Neutrophil (primary cell): ENCODE measurements around the gene TRAIP.
A peak's percentile ranks its signal among the peaks of the same experiment; 100 is the strongest.

Experiments
- H3K27ac ChIP-seq: fragments of 200-600 bp; sonication (generic); 2 replicates; pipeline ENCODE4 v1.5.1; 2016; ENCODE audit warnings: mild to moderate bottlenecking, moderate library complexity
- H3K27me3 ChIP-seq: fragments of 200-600 bp; sonication (generic); 2 replicates; pipeline ENCODE4 v1.6.0; 2016; ENCODE audit warnings: mild to moderate bottlenecking
- H3K36me3 ChIP-seq: fragments of 200-600 bp; sonication (generic); 2 replicates; pipeline ENCODE4 v1.5.1; 2017
- H3K4me1 ChIP-seq, 2 experiments: fragments of 200-600 bp in 1 of 2; sonication (generic) in 1 of 2; 1 replicate in 1 of 2; 2 replicates in 1 of 2; pipeline versions ENCODE4 v1.5.1 to v1.6.1; 2013 to 2016; ENCODE audit warnings: low read depth in 1 of 2, low read length in 1 of 2, mild to moderate bottlenecking in 1 of 2, moderate library complexity in 1 of 2; ENCODE audit not compliant: control insufficient read depth in 1 of 2, insufficient read depth in 1 of 2
- H3K4me3 ChIP-seq, 2 experiments: fragments of 200-600 bp in 1 of 2; sonication (generic) in 1 of 2; 1 replicate in 1 of 2; 2 replicates in 1 of 2; pipeline ENCODE4 v1.5.1; 2013 to 2016; ENCODE audit warnings: low read depth in 1 of 2, low read length in 1 of 2, mild to moderate bottlenecking in 1 of 2, moderate library complexity in 1 of 2
- H3K9me3 ChIP-seq: fragments of 200-600 bp; sonication (generic); 2 replicates; pipeline ENCODE4 v1.5.1; 2016
- CTCF ChIP-seq: fragments of 200-600 bp; sonication (generic); IDR thresholded peaks from 2 replicates; pipeline ENCODE4 v1.5.1; 2016; ENCODE audit warnings: antibody characterized with exemption

TRAIP gene

GRCh38 chr3:49813497-49814174 is 42.7 kb downstream of the TRAIP start, which contains the start of gene UBA7:
Gene UBA7, minus strand, starts transcription at chr3:49813953. Its CDS starts 166 bp downstream, at chr3:49813787.
- Histone ChIP-seq H3K27me3 (no peaks in the 10 kb centered on the region), H3K4me1 (peaks cover 23 to 24% of the 10 kb centered on the region in 2 experiments), H3K36me3 (peaks cover 39% of the 10 kb centered on the region), H3K27ac (peak within 1 kb of the TSS; percentile 88), H3K9me3 (no peaks in the 10 kb centered on the region), H3K4me3 (peak within 1 kb of the TSS; percentile 61 to 70)
- TF ChIP-seq CTCF, result no peak

DNA sequence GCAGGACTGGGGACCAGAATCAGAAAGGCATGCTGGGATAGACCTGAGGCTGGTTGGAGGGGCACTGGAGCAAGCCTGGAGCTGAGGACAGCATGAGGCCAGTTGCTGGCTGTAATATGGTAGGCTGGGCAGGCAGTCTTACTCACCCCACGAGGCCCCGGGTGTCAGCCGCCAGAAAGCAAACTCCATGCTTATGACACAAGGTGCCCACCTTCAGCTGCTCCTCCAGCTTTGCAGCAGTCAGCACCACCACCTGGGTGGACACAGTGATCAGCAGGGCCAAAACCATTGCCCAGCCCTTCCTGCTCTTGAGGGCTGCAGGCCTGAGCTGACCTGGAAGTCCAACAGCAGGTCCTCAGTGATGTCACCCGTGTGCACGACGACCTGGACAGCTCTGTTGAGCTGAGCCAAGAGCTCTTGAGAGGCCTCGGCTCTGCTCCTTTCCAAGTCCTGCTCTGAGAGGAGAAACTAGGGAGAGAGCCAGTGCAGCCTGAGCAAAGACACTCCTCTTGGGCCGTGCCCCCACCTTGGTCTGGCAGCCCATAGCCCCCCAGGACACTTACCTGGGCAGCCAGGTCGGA is 43.4 kb downstream of the TRAIP start:
- Histone ChIP-seq H3K27me3 (no peaks in the 10 kb centered on the region), H3K36me3 (peaks cover 42% of the 10 kb centered on the region), H3K4me3 (peak overlapping the region; percentile 61 to 70), H3K9me3 (no peaks in the 10 kb centered on the region), H3K27ac (peak overlapping the region; percentile 88), H3K4me1 (peaks cover 23 to 24% of the 10 kb centered on the region in 2 experiments)
- TF ChIP-seq CTCF, result no peak

DNA sequence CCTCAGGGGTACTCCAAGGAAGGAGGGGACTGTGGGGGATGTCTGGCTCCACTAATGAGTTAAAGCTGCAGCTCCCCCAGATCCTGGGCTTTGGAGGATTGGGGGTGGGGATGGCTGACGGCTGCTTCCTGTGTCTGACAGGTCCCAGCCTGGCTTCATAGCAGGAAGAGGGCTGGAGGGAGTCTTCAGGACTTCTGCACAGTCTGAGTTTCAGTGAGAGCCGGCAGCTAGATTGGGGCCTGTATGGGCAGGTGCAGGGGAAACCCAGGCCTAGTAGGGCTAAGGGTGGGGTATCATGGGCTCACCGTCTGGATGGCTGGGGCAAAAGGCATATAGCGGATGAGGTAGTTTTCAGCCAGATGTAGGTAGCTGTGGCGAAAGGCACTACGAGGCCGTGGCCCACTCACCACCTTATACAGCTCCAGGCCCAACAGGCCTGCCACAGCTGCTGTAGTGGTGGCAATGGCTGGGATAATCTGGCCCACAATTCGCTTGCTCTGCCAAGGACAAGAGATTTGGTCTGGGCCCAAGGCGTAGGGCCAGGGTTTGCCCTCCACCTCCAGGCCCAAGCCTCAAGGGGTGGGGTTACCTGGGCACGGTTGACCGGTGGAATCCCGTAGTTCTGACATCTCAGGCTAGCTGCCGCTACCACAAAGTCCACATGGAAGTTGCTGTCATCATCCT is 48.8 kb downstream of the TRAIP start:
- peaks cover 47 to 54% of the 10 kb centered on the region in 2 experiments for H3K4me1 ChIP-seq
- TF ChIP-seq CTCF, result no peak
- H3K27me3 ChIP-seq, result peaks cover 9% of the 10 kb centered on the region
- no peak overlapping the region for H3K27ac ChIP-seq
- H3K9me3 ChIP-seq, result no peaks in the 10 kb centered on the region
- peaks cover 61% of the 10 kb centered on the region for H3K36me3 ChIP-seq
- H3K4me3 ChIP-seq, result no peak overlapping the region

DNA sequence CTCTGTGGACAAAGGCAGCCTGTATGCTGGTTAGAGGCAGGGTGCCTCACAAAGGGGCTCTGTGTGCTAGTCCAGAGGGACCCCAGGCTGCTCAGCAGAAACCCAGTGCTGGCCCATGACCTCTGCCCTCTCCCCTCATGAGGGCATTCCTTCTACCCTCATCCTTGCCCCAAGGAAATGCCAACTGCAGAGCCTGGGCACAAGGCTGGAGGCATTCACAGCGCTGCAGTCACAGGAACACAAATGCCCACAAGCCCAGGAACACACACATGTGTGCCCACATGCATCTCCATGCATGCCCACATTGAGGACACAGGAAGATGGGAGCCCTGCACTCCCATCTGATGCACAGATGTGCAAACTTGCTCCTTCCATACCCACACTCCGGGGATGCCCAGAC is 49.5 kb downstream of the TRAIP start:
- peaks cover 15% of the 10 kb centered on the region for H3K27me3 ChIP-seq
- no peaks in the 10 kb centered on the region for H3K9me3 ChIP-seq
- peaks cover 54% of the 10 kb centered on the region for H3K36me3 ChIP-seq
- no peak for TF ChIP-seq CTCF
- H3K27ac ChIP-seq, result no peak overlapping the region
- no peak overlapping the region for H3K4me3 ChIP-seq
- peaks cover 46 to 55% of the 10 kb centered on the region in 2 experiments for H3K4me1 ChIP-seq

DNA sequence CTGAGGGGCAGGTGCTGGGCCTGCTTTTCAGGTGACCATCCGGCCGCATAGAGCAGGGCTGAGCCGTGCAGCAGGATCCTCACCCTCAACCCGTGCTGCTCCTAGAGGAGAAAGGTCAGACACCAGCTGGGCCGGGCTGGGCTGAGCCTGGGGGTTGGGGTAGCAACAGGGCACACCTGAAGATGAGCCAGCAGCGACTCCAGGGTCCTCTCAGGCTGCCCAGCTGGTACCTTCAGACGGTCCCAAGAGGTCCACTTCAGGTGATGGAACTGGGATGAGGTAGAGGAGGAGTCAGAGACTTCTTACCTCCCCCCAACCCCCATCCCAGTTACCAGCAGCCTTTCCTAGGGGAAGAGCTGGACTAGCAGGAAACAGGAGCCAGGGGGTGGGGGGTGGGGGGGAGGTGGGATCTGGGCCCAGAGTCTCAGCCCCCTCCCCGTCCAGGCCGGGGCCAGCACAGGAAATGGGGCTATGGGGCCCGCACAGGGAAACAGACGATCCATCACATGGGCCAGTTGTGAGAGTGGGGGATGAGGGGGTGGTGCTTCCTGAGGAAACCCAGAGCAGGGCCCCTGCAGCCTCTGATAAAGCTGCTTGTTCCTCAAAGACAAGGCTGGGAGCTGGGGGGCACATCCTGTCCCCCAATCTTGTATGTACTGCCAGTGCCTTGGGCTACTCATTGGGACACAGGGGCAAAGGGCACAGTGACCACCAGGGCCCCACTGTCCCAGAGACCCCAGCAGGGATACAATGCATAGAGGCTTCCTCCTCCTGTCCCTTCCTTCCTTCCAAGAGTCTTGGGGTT is 50.3 kb downstream of the TRAIP start:
- TF ChIP-seq CTCF, result no peak
- H3K36me3 ChIP-seq, result peaks cover 46% of the 10 kb centered on the region
- no peaks in the 10 kb centered on the region for H3K9me3 ChIP-seq
- H3K4me1 ChIP-seq, result peaks cover 48 to 55% of the 10 kb centered on the region in 2 experiments
- H3K27me3 ChIP-seq, result peaks cover 23% of the 10 kb centered on the region
- peak overlapping the region; percentile 10 for H3K27ac ChIP-seq
- no peak overlapping the region for H3K4me3 ChIP-seq
